ENCODE results near the gene GPC5.
"Not testable (repeated sequence)": the region's sequence is repeated elsewhere in the genome, so short reads cannot be mapped to it uniquely, and the experiment has no call there.

The GPC5 gene

DNA sequence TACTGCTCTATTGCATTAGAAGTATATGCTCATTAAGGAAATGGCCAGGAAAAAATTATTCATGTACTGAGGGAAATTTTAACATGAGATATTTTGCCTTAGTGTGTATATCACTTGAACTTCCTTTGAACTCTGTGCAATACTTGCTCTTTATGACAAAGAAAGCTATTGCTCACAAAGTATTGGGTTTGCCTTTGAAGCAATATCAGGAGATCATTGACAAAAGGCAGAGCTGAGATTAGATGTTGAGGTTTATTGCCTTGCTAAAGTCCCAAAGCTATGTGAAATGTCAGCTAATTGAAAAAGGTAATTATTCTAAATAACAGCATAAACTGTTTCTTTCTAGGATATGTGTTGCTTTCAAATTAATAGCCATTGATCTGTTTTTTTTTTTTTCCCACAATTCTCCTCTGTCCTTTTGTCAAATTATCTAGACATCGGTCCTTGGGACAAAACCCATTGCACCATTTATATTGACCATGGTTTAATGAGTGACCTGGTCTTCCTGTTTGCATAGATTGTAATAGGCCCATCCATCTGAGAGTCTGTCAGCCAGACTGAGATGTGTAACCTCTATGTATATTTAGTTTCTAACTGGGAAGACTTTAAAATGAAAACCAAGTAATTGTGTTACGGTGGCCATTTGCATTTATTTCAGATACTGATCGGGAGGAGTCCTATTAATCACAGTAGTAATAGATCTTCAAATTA is 1075.5 kb downstream of the GPC5 start:
- no peak for DNase-seq (ENCODE audit: low read depth)

DNA sequence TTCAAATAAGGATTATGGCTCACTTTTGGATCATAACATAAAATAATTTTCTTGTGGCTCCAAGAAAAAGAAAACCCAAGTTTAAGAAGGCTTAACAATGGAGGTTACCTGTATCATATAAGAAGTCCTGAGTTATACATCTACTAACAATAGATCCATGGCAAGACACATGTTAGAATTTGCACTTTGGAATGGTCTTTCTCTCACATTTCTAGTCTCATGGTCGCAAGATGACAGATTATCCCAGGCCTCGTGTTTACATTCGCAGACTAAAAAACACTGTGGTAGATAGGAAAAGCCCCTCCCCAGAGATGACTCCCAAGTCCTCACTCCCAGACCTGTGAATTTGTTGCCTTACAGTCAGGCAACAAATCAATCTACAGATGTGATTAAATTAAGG is 1082.0 kb downstream of the GPC5 start:
- DNase-seq (ENCODE audit: low read depth): no peak

DNA sequence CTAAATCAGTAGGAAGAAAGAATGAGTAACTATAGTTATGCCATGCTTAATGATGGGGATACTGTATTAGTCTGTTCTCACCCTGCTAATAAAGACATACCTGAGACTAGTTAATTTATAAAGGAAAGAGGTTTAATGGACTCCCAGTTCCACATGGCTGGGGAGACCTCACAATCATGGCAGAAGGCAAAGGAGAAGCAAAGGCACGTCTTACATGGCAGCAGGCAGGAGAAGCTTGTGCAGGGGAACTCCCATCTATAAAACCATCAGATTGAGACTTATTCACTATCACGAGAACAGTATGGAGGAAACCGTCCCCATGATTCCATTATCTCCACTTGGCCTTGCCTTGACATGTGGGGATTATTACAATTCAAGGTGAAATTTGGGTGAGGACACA is 1084.4 kb downstream of the GPC5 start:
- not testable (repeated sequence) for DNase-seq (ENCODE audit: low read depth)

DNA sequence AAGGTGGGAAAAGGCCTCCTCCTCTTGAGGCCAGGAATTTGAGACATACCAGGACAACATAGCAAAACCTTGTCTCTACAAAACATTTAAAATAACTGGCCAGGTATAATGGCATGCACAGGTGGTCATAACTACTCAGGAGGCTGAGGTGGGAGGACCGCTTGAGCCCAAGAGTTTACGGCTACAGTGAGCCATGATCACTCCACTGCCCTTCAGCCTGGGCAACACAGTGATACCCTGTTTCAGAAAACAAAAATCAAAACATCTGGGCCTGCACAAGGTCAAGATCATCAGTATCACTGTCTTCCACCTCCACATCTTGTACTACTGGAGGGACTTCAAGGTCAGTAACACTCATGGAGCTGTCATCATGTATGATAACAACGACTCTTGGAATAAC is 1085.5 kb downstream of the GPC5 start:
- DNase-seq (ENCODE audit: low read depth): no peak

DNA sequence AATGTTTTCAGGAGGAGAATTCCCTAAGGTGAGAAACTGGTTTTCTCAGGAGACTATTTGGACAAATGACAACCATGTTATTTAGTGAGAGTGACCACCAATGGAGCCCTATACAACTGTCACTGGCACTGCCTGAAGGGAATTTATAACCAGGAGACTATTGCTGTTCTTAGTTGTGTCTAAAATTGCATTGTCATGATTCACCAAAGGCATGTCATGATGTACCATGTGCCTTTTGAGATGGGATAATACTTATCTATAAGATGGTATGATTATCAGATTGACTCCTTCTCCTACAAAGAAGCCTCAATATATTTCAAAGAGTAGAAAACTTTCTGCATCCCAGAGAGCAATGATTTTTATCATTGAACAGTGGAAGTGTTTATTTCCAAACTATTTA is 1088.8 kb downstream of the GPC5 start:
- no peak for DNase-seq (ENCODE audit: low read depth)

DNA sequence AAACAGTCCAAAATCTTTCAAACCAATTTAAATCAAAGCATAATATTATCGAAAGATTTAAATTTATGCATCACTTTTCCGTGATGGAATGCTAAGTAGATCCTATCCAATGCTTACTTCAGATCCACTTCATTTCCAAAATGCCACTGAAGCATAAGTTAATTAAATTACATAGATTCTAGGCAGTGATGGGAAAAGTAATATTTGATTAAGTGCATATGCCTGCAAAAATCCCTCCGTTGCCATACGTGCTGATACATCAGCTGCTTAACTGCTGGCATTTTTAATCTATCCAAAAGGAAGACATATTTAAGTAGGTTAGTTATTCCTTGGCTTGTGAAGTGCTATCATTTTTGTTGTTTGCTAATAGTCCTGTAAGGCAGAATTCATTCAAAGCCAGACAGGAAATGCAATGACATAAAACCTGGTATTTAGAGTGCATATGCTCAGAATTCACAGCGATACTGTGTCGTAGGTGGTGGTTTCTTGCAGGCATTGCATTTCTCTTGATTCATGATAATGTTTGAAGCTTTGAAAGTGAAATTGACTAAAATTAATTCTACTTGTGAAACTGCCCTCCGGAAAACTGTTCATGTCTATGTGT is 1089.9 kb downstream of the GPC5 start:
- DNase-seq (ENCODE audit: low read depth): no peak

DNA sequence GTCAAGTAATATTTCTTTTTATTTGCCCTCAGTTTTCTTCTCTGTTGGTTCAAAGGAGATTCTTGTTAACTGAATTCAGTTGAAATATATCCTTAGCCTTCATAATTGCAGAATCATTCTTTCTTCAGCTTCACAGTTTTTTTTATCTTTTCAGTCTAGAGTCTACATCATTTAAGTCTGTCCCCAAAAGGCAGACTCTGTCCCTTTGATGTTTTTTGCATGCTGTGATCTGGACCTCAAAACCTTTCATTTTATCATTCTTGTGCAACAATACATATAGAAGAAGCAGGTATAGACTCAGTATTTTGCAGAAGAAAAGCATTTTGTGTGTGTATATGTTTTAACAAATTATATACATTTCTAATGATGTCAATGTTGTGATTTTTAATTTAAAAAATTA is 1093.4 kb downstream of the GPC5 start:
- no peak for DNase-seq (ENCODE audit: low read depth)

DNA sequence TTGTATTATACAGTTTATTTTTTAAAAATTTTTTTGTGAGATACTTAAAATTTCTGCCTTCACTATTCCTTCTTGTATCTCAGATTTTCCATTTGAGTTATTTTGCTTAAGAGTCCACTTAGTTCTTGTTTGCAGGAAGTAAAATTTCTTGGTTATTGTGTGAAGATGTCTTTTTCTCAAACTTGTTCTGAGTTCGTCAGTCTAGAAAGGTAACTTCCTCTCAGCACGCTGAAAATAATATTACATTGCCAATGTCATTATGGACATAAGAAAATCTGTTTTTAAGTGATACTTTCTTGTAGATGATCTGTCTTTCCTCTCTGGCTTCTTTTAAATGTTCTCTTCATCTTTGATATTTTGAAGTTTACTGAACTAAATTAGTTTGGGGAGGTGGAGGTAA is 1096.5 kb downstream of the GPC5 start:
- DNase-seq (ENCODE audit: low read depth): no peak

DNA sequence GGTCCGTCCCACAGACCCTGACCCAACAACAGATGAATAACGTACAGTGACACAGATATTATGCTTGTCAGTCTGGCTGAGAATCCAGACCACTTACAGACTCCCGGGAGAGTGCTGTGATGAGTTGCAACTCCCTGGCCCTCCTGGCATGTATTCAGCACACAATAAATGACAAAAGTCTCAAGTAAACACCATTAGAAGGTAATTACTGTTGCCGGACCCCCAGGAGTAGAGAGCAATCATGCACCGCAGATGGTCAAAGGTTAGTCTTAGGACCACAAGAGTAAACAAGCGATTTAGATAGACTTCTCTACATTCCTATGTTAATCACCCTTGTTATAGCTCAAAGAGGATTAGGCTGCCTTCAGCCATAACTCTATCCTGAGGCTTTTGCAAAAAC is 1101.8 kb downstream of the GPC5 start:
- DNase-seq (ENCODE audit: low read depth): no peak

DNA sequence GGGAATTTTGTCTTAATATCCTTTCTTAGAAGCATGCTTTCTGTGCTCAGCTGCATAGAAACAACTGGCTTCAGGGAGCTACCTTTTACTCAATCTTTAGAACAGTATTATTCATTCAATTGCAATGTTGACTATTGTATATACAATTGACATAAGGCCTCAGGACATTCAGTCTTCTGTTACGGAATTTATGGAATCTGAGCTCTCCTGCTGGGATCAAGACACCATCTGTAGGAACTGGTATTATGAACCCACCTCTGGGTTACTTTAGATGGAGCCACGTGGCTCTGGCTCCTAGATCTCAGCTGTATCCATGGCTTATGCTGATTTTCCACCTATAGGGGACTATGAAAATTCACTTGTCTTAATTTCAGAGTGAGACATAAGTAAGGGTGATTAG is 1112.0 kb downstream of the GPC5 start:
- DNase-seq (ENCODE audit: low read depth): peak; percentile 79

DNA sequence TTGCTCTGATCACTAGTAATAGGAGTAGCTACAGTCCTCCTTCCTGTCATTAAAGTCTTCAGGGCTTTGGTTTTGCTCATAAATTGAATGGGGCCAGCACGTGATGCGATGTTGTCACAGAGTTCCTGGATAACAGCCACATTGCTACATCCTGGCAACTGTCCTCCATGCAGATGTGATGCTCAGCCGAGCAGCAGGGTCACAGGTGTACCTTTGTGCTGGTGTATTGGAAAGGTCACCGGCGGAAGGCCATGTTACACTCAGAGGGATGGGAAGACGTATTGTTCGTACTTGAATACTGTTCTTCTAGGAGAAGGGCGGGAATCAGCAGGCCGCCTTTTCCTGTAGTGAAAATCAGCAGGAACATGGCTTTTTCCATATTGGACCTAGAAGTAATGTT is 1114.4 kb downstream of the GPC5 start:
- DNase-seq (ENCODE audit: low read depth): no peak

DNA sequence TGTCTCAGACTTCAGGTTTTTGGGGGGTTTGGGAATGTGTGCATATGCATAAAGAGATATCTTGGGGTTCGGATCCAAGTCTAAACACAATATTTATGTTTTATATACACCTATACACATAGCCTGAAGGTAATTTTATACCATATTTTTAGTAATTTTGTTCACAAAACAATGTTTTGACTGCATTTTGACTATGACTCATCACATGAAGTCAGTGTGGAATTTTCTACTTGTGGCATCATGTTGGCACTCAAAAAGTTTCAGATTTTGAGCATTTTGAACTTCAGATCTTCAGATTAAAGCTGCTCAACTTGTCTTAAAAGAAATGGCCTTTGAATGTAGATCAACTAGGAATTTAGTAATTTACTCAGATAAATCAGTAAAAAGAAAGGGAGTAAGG is 1115.3 kb downstream of the GPC5 start:
- peak; percentile 19 for DNase-seq (ENCODE audit: low read depth)

DNA sequence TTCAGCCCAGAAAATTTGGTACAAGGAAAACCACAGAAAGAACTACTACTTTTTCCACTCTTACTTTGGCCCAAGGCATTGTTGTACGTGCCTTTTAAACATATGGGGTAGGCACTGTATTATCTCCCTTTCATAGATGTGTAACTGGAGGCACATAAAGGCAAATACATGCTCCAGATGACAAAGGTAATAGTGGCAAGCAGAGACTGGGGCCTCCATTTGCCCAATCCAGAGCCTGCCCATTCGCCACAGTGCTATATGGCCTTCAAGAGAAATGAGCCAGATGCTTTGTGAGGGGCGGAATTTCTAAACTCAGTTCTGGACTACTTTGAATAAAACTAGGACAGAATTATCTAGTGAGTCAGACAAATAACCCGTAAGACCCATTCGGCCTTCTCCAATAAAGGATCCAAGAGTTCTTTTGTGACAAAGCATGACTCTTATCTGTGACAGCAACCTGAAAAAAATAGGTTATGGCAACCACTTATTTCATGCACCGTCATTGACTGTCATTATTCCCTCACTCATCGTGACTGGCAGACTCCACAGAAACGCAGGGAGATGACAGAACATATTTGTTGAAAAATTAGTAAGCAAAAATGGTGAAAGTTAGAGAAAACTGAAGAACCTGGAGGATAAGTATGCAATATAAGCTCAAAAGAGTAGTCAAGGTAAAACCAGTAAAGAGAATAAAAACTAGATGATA is 1116.2 kb downstream of the GPC5 start:
- no peak for DNase-seq (ENCODE audit: low read depth)

DNA sequence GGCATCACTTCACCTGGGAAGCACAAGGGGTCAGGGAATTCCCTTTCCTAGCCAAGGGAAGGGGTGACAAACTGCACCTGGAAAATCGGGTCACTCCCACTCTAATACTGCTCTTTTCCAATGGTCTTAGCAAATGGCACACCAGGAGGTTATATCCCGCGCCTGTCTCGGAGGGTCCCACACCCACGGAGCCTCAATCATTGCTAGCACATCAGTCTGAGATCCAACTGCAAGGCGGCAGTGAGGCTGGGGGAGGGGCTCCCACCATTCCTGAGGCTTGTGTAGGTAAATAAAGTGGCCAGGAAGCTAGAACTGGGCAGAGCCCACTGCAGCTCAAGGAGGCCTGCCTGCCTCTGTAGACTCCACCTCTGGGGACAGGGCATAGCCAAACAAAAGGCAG is 1118.5 kb downstream of the GPC5 start:
- not testable (repeated sequence) for DNase-seq (ENCODE audit: low read depth)

DNA sequence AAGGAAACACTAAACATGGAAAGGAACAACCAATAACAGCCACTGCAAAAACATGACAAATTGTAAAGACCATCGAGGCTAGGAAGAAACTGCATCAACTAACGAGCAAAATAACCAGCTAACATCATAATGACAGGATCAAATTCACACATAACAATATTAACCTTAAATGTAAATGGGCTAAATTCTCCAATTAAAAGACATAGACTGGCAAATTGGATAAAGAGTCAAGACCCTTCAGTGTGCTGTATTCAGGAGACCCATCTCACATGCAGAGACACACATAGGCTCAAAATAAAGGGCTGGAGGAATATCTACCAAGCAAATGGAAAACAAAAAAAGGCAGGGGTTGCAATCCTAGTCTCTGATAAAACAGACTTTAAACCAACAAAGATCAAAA is 1120.2 kb downstream of the GPC5 start:
- DNase-seq (ENCODE audit: low read depth): not testable (repeated sequence)

DNA sequence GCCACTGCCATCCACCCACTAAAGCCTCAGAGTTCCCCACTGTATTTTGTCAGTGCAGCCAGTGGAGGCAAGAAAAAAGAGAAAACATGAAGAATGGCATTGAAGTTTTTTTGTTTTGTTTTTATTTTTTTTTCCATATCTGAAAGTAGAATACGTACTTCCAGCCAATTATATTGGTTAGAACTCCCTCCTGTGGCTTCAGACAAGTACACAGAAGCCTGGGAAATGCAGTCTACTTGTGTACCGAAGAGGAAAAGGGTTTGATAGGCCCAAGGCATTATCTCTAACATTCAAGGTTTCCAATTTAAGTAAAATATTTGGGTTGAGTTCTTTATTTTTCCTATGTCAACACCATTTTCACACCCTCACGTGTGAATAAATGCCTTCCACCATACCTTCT is 1131.9 kb downstream of the GPC5 start:
- DNase-seq (ENCODE audit: low read depth): no peak

DNA sequence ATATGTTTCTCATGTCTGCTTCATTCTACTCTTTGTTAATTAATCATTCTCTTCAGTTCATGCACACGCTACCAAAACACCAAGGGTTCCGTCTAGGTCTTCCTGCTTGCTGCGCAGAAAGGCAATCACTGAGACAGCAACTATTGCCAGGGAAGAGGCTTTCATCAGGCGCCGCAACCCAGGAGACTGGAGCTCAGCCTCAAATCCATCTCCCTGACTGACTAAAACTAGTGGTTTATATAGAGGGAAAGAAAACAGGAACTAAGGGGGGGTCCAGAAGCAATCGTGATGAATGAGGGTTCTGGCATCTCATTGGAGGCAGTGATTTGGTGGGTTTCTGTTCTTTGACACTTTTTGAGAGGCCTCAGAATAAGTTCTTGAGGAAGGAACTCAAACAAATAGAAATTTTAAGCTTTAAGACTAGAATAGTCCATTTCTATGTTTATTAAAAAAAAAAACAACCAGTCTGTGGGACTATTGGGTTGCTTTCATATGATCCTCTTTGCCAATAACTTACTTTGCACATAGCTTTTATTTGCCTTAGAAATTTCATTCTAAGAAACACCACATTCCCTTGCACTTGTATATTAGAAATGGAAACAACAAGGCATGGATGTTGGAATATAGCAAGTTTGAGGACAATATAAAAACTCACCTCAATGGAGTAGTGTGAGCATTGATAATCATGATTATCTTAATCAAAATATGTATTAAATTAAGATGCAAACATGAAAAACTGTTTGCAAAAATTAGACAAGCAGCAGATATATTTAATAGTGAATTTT is 1137.0 kb downstream of the GPC5 start:
- DNase-seq (ENCODE audit: low read depth): no peak

DNA sequence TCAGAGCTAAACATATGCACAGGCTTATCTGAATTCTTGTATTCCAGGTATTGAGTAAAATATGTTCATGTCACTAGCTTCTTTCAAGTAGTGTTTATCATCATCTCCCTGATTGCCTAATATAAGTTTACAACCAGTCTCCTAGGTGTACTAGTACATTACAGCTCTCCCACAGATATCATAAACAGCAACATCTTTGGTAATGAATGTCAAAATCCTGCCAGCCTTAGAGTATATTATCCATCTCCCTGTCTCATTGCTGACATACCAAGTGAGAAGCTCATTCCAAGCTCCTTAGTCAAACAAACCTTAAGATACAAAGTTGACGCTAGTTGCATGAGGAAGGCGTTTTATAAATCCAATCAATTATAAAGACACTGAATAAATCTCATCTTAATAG is 1139.0 kb downstream of the GPC5 start:
- peak; percentile 66 for DNase-seq (ENCODE audit: low read depth)

DNA sequence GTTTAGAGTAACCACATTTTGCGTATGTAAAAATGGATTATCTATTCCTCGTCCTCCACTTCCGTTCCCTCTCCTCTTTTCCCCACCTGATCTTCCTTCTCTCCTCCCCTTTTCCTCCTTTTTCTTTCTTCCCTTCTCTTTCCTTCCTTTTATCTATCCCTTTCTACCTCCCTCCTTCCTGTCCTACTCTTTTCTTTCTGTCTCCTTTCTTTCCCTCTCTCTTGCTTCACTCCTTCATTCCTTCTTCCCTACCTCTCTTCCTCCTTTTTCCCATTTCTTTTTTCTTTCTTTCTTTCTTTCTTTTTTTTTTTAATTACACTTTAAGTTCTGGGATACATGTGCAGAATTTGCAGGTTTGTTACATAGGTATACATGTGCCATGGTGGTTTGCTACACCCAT is 1139.7 kb downstream of the GPC5 start:
- no peak for DNase-seq (ENCODE audit: low read depth)

DNA sequence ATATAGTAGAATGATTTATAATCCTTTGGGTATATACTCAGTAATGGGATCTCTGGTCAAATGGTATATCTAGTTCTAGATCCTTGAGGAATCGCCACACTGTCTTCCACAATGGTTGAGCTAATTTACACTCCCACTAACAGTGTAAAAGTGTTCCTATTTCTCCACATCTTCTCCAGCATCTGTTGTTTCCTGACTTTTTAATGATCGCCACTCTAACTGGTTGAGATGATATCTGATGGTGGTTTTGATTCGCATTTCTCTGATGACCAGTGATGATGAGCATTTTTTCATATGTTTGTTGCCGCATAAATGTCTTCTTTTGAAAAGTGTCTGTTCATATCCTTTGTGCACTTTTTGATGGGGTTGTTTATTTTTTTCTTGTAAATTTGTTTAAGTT is 1140.7 kb downstream of the GPC5 start:
- DNase-seq (ENCODE audit: low read depth): not testable (repeated sequence)

DNA sequence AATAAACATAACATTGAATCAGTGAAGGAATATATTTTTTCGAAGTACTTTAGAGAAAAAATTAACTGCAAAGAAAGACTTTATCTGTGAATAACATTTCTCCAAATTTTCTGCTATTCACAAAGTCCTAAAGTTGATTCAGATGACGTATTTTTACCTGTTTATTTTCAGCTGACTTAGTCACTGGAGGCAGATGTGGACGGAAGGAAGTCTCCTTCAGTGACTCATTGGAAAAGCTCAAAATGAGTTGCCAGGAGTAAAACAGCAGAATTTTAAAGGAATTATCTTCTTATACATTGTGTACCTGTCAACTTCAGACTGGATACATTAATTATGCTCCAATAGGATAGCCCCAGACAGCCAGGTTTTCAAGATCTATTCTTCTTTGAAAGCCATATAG is 1148.8 kb downstream of the GPC5 start:
- peak; percentile 70 for DNase-seq (ENCODE audit: low read depth)

DNA sequence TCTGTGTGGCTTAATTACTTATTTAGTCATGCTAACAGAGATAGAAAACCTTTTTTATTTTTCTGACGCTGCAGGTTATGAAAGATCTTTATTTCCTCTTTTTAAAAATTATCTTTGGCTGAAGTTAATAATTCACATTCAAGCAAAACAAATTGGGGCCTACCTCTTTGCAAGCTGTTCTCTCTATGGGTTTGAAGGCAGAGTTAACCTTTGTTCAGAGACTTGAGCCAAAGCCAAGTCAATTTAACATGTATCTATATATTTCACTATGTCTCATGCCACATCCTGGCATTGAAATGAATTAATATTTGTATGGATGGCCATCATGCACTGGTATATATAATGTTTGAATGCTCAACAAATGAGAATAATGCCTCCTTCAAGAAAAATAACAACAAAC is 1150.9 kb downstream of the GPC5 start:
- no peak for DNase-seq (ENCODE audit: low read depth)
